ENCODE measurements around the gene IFIT1B.
"Not testable (repeated sequence)": the region's sequence is repeated elsewhere in the genome, so short reads cannot be mapped to it uniquely, and the experiment has no call there.

Gene IFIT1B

GRCh38 chr10:89388806-89389205 is 10.9 kb downstream of the IFIT1B start:
- DNase-seq, result no peak

GRCh38 chr10:89389254-89389653 is 11.4 kb downstream of the IFIT1B start:
- peak in 1 of 2 donors; percentile 37 for DNase-seq

- DNase-seq, result no peak
Measured at GRCh38 chr10:89390476-89391225, 12.8 kb downstream of the IFIT1B start.

- not testable (repeated sequence) for DNase-seq
Measured at GRCh38 chr10:89391226-89391576, 13.3 kb downstream of the IFIT1B start.

- peak; percentile 29 to 86 for DNase-seq
Measured at GRCh38 chr10:89391907-89392756, 14.3 kb downstream of the IFIT1B start, which contains the start of gene IFIT1. Gene IFIT1, plus strand, starts transcription at chr10:89392623. Its CDS starts 90 bp downstream, at chr10:89392713.

- no peak for DNase-seq
Measured at GRCh38 chr10:89392974-89393373, 15.1 kb downstream of the IFIT1B start.

GRCh38 chr10:89393898-89394297 is 16.0 kb downstream of the IFIT1B start:
- DNase-seq, result no peak

GRCh38 chr10:89395141-89395540 is 17.3 kb downstream of the IFIT1B start:
- no peak for DNase-seq

GRCh38 chr10:89398003-89398749 is 20.3 kb downstream of the IFIT1B start:
- no peak for DNase-seq

GRCh38 chr10:89399956-89400355 is 22.1 kb downstream of the IFIT1B start:
- no peak for DNase-seq

- no peak for DNase-seq
Measured at GRCh38 chr10:89403043-89403442, 25.2 kb downstream of the IFIT1B start.

GRCh38 chr10:89404104-89405047 is 26.5 kb downstream of the IFIT1B start:
- DNase-seq, result no peak

- DNase-seq, result not testable (repeated sequence)
Measured at GRCh38 chr10:89406178-89406577, 28.3 kb downstream of the IFIT1B start.

- DNase-seq, result not testable (repeated sequence)
Measured at GRCh38 chr10:89407792-89408191, 29.9 kb downstream of the IFIT1B start.

- not testable (repeated sequence) for DNase-seq
Measured at GRCh38 chr10:89409282-89409681, 31.4 kb downstream of the IFIT1B start.

- DNase-seq, result not testable (repeated sequence)
Measured at GRCh38 chr10:89410551-89410950, 32.7 kb downstream of the IFIT1B start.

GRCh38 chr10:89411135-89411534 is 33.3 kb downstream of the IFIT1B start:
- DNase-seq, result not testable (repeated sequence)

- peak; percentile 49 to 63 for DNase-seq
Measured at GRCh38 chr10:89412276-89412675, 34.4 kb downstream of the IFIT1B start.

GRCh38 chr10:89413398-89413912 is 35.6 kb downstream of the IFIT1B start:
- DNase-seq, result no peak

- peak; percentile 68 to 79 for DNase-seq
Measured at GRCh38 chr10:89414146-89414878, 36.5 kb downstream of the IFIT1B start, which contains the start of gene IFIT5. Gene IFIT5, plus strand, starts transcription at chr10:89414568. Its CDS starts 231 bp downstream, at chr10:89414799.
